ENCODE data around the gene NABP1.

DNA sequence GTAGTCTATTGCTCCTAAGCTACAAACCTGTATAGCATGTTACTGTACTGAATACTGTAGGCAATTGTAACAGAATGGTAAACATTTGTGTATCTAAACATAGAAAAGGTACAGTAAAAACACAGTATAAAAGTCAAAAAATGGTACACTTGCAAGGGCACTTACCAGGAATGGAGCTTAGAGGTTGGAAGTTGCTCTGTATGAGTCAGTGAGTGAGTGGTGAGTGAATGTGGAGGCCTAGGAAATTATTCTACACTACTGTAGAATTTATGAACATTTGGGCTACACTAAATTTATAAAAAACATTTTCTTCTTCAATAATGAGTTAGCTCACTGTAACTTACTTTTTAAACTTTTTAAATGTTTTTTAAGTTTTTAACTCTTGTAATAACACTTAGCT lies 19.0 kb downstream of the NABP1 start:
- TF ChIP-seq POLR2A (IDR thresholded peaks at IDR 0.05) (no peak), EP300 (IDR thresholded peaks at IDR 0.05) (no peak)
- TF ChIP-seq, protein P1, sequence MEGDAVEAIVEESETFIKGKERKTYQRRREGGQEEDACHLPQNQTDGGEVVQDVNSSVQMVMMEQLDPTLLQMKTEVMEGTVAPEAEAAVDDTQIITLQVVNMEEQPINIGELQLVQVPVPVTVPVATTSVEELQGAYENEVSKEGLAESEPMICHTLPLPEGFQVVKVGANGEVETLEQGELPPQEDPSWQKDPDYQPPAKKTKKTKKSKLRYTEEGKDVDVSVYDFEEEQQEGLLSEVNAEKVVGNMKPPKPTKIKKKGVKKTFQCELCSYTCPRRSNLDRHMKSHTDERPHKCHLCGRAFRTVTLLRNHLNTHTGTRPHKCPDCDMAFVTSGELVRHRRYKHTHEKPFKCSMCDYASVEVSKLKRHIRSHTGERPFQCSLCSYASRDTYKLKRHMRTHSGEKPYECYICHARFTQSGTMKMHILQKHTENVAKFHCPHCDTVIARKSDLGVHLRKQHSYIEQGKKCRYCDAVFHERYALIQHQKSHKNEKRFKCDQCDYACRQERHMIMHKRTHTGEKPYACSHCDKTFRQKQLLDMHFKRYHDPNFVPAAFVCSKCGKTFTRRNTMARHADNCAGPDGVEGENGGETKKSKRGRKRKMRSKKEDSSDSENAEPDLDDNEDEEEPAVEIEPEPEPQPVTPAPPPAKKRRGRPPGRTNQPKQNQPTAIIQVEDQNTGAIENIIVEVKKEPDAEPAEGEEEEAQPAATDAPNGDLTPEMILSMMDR (IDR thresholded peaks at IDR 0.05): no peak

All from tibial nerve (tissue), 4 donors.